ENCODE results near the gene LATS2. TPM values are rescaled to one million over a fixed set of nuclear protein-coding genes. Genes with fewer than 3 reads are reported as not detected.

LATS2 gene
- total RNA-seq, 1 donor from 2014 or later, result 58.3 TPM

DNA sequence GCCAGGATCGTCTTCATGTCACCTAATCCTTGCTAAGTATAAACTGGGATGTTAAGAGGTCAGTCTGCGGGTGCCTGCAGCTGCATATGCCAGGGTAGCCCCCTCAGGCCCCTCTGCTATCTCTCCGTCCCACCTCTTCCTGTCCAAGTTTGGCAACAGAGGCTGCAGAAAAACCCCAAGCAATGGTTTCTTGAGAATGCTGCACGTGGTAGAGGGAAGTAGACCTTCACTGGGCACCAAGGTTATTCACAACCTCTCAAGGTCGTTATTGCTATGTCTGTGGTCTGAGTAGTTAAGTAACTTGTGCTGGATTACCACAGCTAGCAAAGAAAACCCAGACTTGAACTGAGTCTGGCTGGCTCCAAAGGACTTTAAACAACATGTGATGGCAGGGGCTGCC is 81.0 kb downstream of the LATS2 start:
- Mint-ChIP-seq H3K36me3 (ENCODE audit: unreplicated experiment) (peaks cover 39% of the 10 kb centered on the region), H3K4me1 (ENCODE audit: unreplicated experiment) (peaks cover 26% of the 10 kb centered on the region), H3K27ac (ENCODE audit: unreplicated experiment) (no peak overlapping the region), H3K27me3 (ENCODE audit: unreplicated experiment) (no peaks in the 10 kb centered on the region), H3K9me3 (ENCODE audit: unreplicated experiment) (no peaks in the 10 kb centered on the region), H3K4me3 (ENCODE audit: unreplicated experiment) (no peak overlapping the region)
- DNase-seq (ENCODE audit: extremely low spot score, unreplicated experiment), result no peak
- TF ChIP-seq, protein P1, sequence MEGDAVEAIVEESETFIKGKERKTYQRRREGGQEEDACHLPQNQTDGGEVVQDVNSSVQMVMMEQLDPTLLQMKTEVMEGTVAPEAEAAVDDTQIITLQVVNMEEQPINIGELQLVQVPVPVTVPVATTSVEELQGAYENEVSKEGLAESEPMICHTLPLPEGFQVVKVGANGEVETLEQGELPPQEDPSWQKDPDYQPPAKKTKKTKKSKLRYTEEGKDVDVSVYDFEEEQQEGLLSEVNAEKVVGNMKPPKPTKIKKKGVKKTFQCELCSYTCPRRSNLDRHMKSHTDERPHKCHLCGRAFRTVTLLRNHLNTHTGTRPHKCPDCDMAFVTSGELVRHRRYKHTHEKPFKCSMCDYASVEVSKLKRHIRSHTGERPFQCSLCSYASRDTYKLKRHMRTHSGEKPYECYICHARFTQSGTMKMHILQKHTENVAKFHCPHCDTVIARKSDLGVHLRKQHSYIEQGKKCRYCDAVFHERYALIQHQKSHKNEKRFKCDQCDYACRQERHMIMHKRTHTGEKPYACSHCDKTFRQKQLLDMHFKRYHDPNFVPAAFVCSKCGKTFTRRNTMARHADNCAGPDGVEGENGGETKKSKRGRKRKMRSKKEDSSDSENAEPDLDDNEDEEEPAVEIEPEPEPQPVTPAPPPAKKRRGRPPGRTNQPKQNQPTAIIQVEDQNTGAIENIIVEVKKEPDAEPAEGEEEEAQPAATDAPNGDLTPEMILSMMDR (IDR thresholded peaks at IDR 0.05), result no peak

DNA sequence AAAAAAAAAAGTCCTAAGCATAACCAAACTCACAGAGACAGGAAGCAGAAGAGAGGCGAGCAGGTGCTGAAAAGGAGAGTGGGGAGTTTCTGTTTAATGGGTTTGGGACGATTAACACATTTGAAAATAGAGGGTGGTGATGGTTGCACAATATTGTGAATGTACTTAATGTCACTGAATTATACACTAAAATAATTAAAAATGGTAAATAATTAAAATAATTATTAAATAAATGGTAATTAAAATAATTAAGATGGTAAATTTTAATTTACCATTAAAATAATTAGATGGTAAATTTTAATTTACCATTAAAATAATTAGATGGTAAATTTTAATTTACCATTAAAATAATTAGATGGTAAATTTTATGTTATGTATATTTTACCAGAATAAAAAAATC is 84.0 kb downstream of the LATS2 start:
- H3K4me1 Mint-ChIP-seq (ENCODE audit: unreplicated experiment), result peaks cover 5% of the 10 kb centered on the region
- H3K27ac Mint-ChIP-seq (ENCODE audit: unreplicated experiment), result no peak overlapping the region
- H3K27me3 Mint-ChIP-seq (ENCODE audit: unreplicated experiment), result no peaks in the 10 kb centered on the region
- no peaks in the 10 kb centered on the region for H3K9me3 Mint-ChIP-seq (ENCODE audit: unreplicated experiment)
- no peak overlapping the region for H3K4me3 Mint-ChIP-seq (ENCODE audit: unreplicated experiment)
- peaks cover 57% of the 10 kb centered on the region for H3K36me3 Mint-ChIP-seq (ENCODE audit: unreplicated experiment)
- TF ChIP-seq, protein P1 (IDR thresholded peaks at IDR 0.05), result no peak
- DNase-seq (ENCODE audit: extremely low spot score, unreplicated experiment), result no peak

DNA sequence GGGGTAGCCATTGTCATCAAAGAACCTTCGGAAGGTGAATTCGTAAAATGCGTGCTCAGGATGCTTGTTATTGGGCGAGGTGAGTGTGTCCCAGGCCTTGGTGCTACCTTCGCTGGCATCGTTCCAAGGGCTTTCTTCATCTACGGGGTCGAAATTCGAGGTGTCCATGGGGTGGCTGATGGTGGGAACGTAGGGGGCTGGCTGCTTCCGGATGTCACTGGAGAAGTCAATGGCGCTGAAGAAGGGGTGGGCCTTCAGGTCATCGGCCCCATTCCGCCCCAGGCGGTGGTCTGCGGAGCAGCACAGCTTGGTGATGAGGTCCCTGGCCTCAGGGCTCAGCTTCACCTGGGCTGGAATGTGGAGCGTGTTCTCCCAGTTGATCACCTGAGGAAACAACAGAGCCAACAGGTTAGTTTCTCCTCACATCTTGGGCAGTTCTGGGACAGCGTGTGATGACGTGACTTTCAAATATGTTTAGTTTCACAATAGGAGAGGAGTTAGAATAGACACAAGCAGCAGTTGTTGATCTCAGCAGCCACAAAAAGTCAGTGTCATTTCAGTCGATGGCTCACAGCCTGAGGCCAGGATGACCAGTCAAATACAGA is 86.3 kb downstream of the LATS2 start:
- no peaks in the 10 kb centered on the region for H3K27me3 Mint-ChIP-seq (ENCODE audit: unreplicated experiment)
- H3K4me1 Mint-ChIP-seq (ENCODE audit: unreplicated experiment), result peaks cover 5% of the 10 kb centered on the region
- H3K36me3 Mint-ChIP-seq (ENCODE audit: unreplicated experiment), result peaks cover 45% of the 10 kb centered on the region
- TF ChIP-seq, protein P1 (IDR thresholded peaks at IDR 0.05), result no peak
- no peaks in the 10 kb centered on the region for H3K9me3 Mint-ChIP-seq (ENCODE audit: unreplicated experiment)
- no peak overlapping the region for H3K27ac Mint-ChIP-seq (ENCODE audit: unreplicated experiment)
- H3K4me3 Mint-ChIP-seq (ENCODE audit: unreplicated experiment), result no peak overlapping the region
- no peak for DNase-seq (ENCODE audit: extremely low spot score, unreplicated experiment)

DNA sequence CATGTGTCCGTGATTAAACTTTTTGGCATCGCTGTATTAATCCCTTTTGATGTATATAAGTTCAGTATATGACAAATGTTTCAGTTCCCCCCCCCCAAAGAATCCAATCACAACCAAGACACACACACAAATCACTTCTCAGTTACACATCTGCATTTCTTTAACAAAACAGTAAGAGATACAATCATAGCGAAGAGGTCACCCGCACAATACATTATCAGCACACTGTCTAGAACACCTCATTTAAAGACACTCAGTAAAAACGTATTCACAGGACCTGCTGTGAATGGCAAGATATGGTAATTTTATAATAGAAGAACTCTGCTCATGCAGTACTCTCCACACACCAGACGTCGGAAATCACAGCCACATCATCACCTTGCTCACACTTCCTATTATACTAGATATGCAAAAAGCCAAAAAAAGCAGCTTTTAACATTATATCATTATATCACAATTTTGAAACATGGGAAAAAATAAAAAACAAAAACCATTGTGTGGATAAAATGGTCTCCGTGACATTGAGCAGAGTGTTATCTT is 87.4 kb downstream of the LATS2 start:
- no peak for DNase-seq (ENCODE audit: extremely low spot score, unreplicated experiment)
- peak overlapping the region; percentile 16 for H3K27ac Mint-ChIP-seq (ENCODE audit: unreplicated experiment)
- peaks cover 41% of the 10 kb centered on the region for H3K36me3 Mint-ChIP-seq (ENCODE audit: unreplicated experiment)
- H3K27me3 Mint-ChIP-seq (ENCODE audit: unreplicated experiment), result no peaks in the 10 kb centered on the region
- TF ChIP-seq, protein P1 (IDR thresholded peaks at IDR 0.05), result no peak
- no peak overlapping the region for H3K4me3 Mint-ChIP-seq (ENCODE audit: unreplicated experiment)
- H3K9me3 Mint-ChIP-seq (ENCODE audit: unreplicated experiment), result peaks cover 3% of the 10 kb centered on the region
- peaks cover 9% of the 10 kb centered on the region for H3K4me1 Mint-ChIP-seq (ENCODE audit: unreplicated experiment)

DNA sequence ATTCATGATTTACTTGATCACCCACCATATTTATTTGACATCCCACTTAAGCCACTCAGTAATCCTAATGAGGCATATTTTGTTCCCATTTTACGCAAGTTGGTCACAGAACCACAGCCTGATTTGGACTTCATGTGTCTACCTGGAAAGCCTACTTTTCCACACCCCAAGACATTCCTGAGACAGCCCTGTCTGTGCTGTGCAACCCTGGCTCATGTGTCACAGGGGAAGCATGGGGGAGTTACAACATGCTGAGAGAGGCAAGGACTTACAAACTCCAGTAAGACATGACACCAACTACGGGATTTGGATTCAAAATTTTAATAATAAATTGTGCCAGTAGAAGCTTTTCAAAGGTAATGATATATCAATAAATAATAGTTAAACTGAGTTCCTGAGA is 88.7 kb downstream of the LATS2 start:
- Mint-ChIP-seq H3K4me1 (ENCODE audit: unreplicated experiment) (peaks cover 11% of the 10 kb centered on the region), H3K27me3 (ENCODE audit: unreplicated experiment) (no peaks in the 10 kb centered on the region), H3K27ac (ENCODE audit: unreplicated experiment) (no peak overlapping the region), H3K36me3 (ENCODE audit: unreplicated experiment) (peaks cover 39% of the 10 kb centered on the region), H3K9me3 (ENCODE audit: unreplicated experiment) (peaks cover 11% of the 10 kb centered on the region), H3K4me3 (ENCODE audit: unreplicated experiment) (no peak overlapping the region)
- no peak for DNase-seq (ENCODE audit: extremely low spot score, unreplicated experiment)
- TF ChIP-seq, protein P1 (IDR thresholded peaks at IDR 0.05), result no peak

All from osteocyte (in vitro differentiated cells).